ENCODE results near the gene TNNI2.
A peak's percentile ranks its signal among the peaks of the same experiment; 100 is the strongest.

The TNNI2 gene

DNA sequence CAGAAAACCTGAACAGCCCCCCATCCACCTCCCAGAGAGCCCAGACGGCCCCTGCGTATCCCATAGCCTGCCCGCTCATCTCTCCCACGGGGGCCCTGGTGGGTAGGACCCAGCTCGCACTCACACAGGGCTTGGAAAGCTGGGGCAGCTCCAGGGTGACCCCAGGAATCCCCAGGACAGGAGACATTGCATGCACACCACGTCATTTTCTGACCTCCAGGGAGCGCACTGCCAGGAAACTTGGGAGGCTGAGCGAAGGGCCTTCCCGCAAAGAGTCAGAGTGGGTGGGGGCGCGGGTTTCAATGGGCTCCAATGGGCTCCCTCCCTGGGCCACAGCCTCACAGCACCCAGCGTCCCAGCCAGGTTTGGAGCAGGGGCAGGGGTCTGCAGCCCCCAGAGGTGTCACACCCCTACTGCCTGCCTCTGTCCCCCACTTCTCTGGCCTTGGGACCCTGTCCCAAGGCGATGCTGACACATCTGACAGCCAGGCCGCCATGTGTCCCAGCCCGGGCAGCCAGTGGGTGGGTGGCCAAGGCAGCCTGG lies 12.2 kb upstream of the TNNI2 start:
- no peak for DNase-seq (ENCODE audit: low read depth)
- TF ChIP-seq CTCF (conservative IDR thresholded peaks at IDR 0.05; ENCODE audit: low read depth, low read length), result peak; percentile 38
- H3K4me3 ChIP-seq (ENCODE audit: low read length), result no peak overlapping the region

DNA sequence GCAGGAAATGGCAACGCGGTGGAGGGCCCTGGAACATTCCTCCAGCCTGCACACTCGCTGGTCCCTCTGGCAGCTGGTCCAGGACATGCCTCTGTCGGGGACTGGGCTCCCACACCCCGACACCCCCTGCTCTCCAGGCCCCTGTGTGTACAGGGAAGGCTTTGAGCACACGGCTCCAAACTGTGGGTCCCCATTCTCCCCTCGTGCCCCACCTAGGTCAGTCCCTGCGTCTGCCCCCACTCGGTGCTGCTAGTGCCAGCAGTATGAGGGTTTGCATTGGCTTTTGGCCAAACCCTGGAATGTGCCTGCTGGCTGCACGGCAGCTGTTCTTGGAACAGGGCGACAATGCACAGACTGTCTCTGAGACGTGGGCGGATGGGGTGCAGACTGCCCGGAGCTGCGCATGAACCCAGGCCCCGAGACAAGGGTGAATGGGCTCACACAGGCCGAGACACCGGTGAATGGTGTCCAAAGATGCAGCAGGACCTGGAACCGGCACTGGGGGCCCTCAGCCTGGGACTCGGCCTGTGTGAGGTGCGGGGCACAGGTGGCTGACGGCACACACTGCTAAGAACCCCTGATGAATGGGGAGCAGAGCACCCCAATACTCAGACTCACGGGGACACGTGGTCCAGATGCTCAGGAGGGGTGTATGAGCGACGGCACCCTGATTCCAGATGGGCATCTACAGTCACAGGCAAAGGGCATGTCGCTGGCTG lies 11.5 kb upstream of the TNNI2 start:
- no peak overlapping the region for H3K4me3 ChIP-seq (ENCODE audit: low read length)
- peak; percentile 94 for DNase-seq (ENCODE audit: low read depth)
- peak; percentile 32 for TF ChIP-seq CTCF (conservative IDR thresholded peaks at IDR 0.05; ENCODE audit: low read depth, low read length)

- TF ChIP-seq CTCF (conservative IDR thresholded peaks at IDR 0.05; ENCODE audit: low read depth, low read length), result no peak
Observed at GRCh38 chr11:1827931-1828330, 10.8 kb upstream of the TNNI2 start.

DNA sequence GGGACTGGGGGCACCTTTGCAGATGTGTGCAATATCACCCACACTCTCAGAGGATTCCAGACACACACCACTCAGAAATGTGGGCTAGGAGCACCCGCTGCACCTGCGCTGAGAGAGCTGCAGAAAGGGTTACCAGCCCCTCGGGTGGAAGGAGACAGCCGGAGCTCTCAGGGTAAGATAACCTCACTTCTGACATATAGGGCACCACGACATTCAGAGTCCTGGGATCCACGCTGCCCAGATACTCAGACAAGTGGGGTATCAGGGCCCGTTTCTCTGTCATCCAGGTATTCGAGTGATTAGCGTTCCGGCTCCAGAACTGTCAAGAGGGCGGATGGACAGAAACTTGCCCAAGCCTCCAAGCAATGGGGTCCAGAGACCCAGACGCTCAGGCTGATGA lies 10.2 kb upstream of the TNNI2 start:
- no peak for TF ChIP-seq CTCF (conservative IDR thresholded peaks at IDR 0.05; ENCODE audit: low read depth, low read length)
- DNase-seq (ENCODE audit: low read depth), result no peak
- H3K4me3 ChIP-seq (ENCODE audit: low read length), result no peak overlapping the region

More at GRCh38 chr11:1827931-1828330, 10.8 kb upstream of the TNNI2 start:
- H3K4me3 ChIP-seq (ENCODE audit: low read length), result no peak overlapping the region
- no peak for DNase-seq (ENCODE audit: low read depth)

GRCh38 chr11:1829039-1829820 lies 9.6 kb upstream of the TNNI2 start:
- DNase-seq (ENCODE audit: low read depth), result peak; percentile 81
- no peak for TF ChIP-seq CTCF (conservative IDR thresholded peaks at IDR 0.05; ENCODE audit: low read depth, low read length)
- no peak overlapping the region for H3K4me3 ChIP-seq (ENCODE audit: low read length)

- no peak for DNase-seq (ENCODE audit: low read depth)
- TF ChIP-seq CTCF (conservative IDR thresholded peaks at IDR 0.05; ENCODE audit: low read depth, low read length), result no peak
- no peak overlapping the region for H3K4me3 ChIP-seq (ENCODE audit: low read length)
Observed at GRCh38 chr11:1830004-1830321, 8.8 kb upstream of the TNNI2 start.
